ENCODE measurements around the gene KCNK17.

GRCh38 chr6:39347206-39347605 is 33.0 kb upstream of the KCNK17 start:
- TF ChIP-seq CTCF (conservative IDR thresholded peaks at IDR 0.05; ENCODE audit: low read depth, low read length) (no peak), EZH2phosphoT487 (IDR thresholded peaks at IDR 0.05; ENCODE audit: borderline replicate concordance, low read length) (no peak), EZH2 (IDR thresholded peaks at IDR 0.05; ENCODE audit: low read length, unreplicated experiment) (no peak)

Measured in PC-3 (cell line).